Kidney (tissue), 22 donors: ENCODE results near the gene GPC2. TPM values are rescaled to one million over a fixed set of nuclear protein-coding genes. Genes with fewer than 3 reads are reported as not detected.
A peak's percentile ranks its signal among the peaks of the same experiment; 100 is the strongest.
"Not testable (repeated sequence)": the region's sequence is repeated elsewhere in the genome, so short reads cannot be mapped to it uniquely, and the experiment has no call there.

ENCODE experiments used
- DNase-seq, 5 donors: peaks; one replicate each; pipeline ENCODE4 v3.0.0-alpha.2; 2013 to 2020
- FAIRE-seq: peaks from 2 replicates; lab custom pipeline; 2012; peaks lifted over from hg19 to GRCh38; lab: Jason Lieb, UNC
- H3K27ac ChIP-seq, 2 donors: one replicate each; pipeline ENCODE4 v1.7.0; 2013; ENCODE audit warnings: low read depth in 2 of 2, low read length in 2 of 2, inconsistent platforms in 1 of 2
- H3K27me3 ChIP-seq: one replicate; pipeline ENCODE4 v1.7.1; 2013; ENCODE audit warnings: low read length, inconsistent platforms; ENCODE audit not compliant: control insufficient read depth, insufficient read depth
- H3K36me3 ChIP-seq, 3 donors: one replicate each; pipeline versions ENCODE4 v1.7.0 to v1.7.1; 2013; ENCODE audit warnings: low read length in 3 of 3, control low read depth in 1 of 3, inconsistent platforms in 1 of 3; ENCODE audit not compliant: insufficient read depth in 3 of 3, control insufficient read depth in 2 of 3
- H3K4me1 ChIP-seq, 3 donors: one replicate each; pipeline versions ENCODE4 v1.7.0 to v1.7.1; 2013; ENCODE audit warnings: low read length in 3 of 3, inconsistent platforms in 1 of 3, low read depth in 1 of 3; ENCODE audit not compliant: control insufficient read depth in 2 of 3, insufficient read depth in 2 of 3
- H3K4me3 ChIP-seq, 3 donors: one replicate each; pipeline versions ENCODE4 v1.7.0 to v1.8.1; 2013; ENCODE audit warnings: low read length in 3 of 3, control low read depth in 1 of 3, inconsistent platforms in 1 of 3
- H3K9ac ChIP-seq, 3 donors: one replicate each; pipeline versions ENCODE4 v1.7.0 to v1.7.1; 2013; ENCODE audit warnings: low read length in 3 of 3, control low read depth in 1 of 3, inconsistent platforms in 1 of 3
- H3K9me3 ChIP-seq, 3 donors: one replicate each; pipeline versions ENCODE4 v1.7.0 to v1.7.1; 2013; ENCODE audit warnings: low read length in 3 of 3, control low read depth in 1 of 3, inconsistent platforms in 1 of 3; ENCODE audit not compliant: control insufficient read depth in 2 of 3, insufficient read depth in 1 of 3
- intact Hi-C: fragments of 100-400 bp; cut with DNase I; formaldehyde crosslinking; loops from one replicate; pipeline ENCODE4 v1.11.1; 2022
- long read RNA-seq, 10 donors: library from polyadenylated mRNA in 1 of 10; unstranded in 1 of 10; transcript quantifications; one replicate each; pipeline ENCODE4 v2.0.0 and lab custom pipeline, GENCODE V29; 2021 to 2026
- polyA plus RNA-seq: library from polyadenylated mRNA; stranded (reverse); fragments of 350-450 nt; fragmentation: Illumina TruSeq; extraction: RNeasy Lipid Tissue Mini Kit (QIAGEN cat#74804); gene quantifications from one replicate; pipeline ENCODE4 v1.2.3, GENCODE V29; 2014; ENCODE audit warnings: low read depth, low replicate concordance; ENCODE audit not compliant: insufficient read depth
- total RNA-seq: library from RNA; stranded (reverse); fragmentation: NEBNext Ultra II Directional; extraction: Animal tissue kit (Norgen Biotek cat#: 25700); gene quantifications from one replicate; pipeline ENCODE4 v1.2.1, GENCODE V29; 2021
- TF ChIP-seq, protein P1 (sequence below): IDR thresholded peaks from 3 replicates; pipeline ENCODE4 v1.5.1; 2012; ENCODE audit warnings: mild to moderate bottlenecking, moderate library complexity, borderline replicate concordance; ENCODE audit not compliant: insufficient read depth; ENCODE audit errors: extremely low read depth
- donor health status: control.
- donor health status: control.
- donor health status: control.
- donor health status: control.
- donor health status: control.
- donor health status: DM: yes; HTN: yes; CAD: no.
- donor health status: Normal renal cell carcinoma (clear cell type).

Gene GPC2, protein sequence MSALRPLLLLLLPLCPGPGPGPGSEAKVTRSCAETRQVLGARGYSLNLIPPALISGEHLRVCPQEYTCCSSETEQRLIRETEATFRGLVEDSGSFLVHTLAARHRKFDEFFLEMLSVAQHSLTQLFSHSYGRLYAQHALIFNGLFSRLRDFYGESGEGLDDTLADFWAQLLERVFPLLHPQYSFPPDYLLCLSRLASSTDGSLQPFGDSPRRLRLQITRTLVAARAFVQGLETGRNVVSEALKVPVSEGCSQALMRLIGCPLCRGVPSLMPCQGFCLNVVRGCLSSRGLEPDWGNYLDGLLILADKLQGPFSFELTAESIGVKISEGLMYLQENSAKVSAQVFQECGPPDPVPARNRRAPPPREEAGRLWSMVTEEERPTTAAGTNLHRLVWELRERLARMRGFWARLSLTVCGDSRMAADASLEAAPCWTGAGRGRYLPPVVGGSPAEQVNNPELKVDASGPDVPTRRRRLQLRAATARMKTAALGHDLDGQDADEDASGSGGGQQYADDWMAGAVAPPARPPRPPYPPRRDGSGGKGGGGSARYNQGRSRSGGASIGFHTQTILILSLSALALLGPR
- total RNA-seq = 1.8 TPM
- polyA plus RNA-seq = 0.73 TPM
- long read RNA-seq, donor 1, partial matches to known transcripts = 0 of 1 reads
- long read RNA-seq, donor 1, other reads (novel, unspliced or antisense) = 0 of 1 reads
- long read RNA-seq, donor 2, partial matches to known transcripts = 0 of 2 reads
- long read RNA-seq, donor 2, other reads (novel, unspliced or antisense) = 0 of 2 reads
- long read RNA-seq, donor 3, partial matches to known transcripts = 0 of 1 reads
- long read RNA-seq, donor 3, other reads (novel, unspliced or antisense) = 0 of 1 reads
- long read RNA-seq, donor 4 = 0 reads
- long read RNA-seq, donor 5 = 0 reads
- long read RNA-seq, donor 6 = 0 reads
- long read RNA-seq, donor 7, partial matches to known transcripts = 0 of 3 reads
- long read RNA-seq, donor 7, other reads (novel, unspliced or antisense) = 3 of 3 reads
- long read RNA-seq, donor 8 = 0 reads
- long read RNA-seq, donor 9 = 0 reads
- long read RNA-seq, donor 10 = 0 reads

DNA sequence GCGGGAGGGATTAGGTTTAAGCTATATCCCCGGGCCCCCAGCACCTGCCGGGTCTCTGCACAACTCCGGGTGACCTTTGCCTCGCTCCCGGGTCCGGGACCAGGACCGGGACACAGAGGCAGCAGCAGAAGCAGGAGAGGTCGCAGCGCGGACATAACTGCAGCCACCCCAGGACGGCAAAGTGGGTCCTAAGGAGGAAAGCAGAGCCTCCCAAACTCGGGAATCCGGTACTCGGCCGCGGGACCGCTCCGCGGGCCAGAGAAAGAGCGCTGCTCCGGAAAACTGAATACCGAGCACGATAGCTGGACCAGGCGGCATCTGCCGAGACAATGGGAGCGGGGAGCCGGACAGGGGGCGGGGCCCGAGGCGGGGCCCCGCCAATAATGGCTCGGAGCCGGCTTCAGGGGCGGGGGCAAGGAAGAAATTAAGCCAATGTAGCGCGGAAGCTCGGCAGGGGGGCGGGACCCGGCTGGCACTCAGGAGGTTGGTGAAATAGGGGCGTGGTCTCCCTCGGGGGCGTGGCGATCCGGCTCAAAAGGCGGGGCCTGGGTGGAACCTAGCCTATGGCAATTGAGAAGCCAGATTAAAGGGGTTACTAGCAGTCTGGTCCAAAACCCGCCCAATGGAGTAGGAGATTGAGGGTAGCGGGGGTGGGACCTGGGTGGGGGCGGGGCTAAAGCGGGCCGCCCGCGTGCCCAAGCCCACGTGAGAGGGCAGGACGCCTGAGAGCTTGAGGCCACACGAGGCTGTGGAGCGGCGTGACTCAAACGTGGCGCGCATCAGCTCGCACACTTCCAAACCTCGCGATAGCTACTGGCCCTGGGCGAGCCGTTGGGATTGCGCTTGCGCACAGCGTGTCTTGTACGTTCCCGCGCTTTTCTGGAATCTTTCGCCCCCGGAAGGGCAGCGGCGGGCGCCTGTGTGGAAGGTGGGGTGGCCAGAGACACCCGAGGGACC, at the start of gene GPC2, which contains the start of gene STAG3:
TSS of gene GPC2 (minus strand) at position 337 of the 957 bp plus-strand sequence. CDS start at position 155, 182 bp downstream.
TSS of gene STAG3 (plus strand) at position 874 of the 957 bp plus-strand sequence. CDS start 2,639 bp downstream, outside the sequence.
- intact Hi-C loops = no loop called here
- no peaks in the 10 kb centered on the region for H3K36me3 ChIP-seq
- peaks cover 0 to 2% (median 0%) of the 10 kb centered on the region in 3 donors for H3K4me1 ChIP-seq
- H3K27ac ChIP-seq = no peak within 1 kb of the TSS
- H3K9me3 ChIP-seq = no peaks in the 10 kb centered on the region
- H3K27me3 ChIP-seq = no peaks in the 10 kb centered on the region
- H3K9ac ChIP-seq = peak within 1 kb of the TSS in 1 of 3 donors; percentile 48
- FAIRE-seq (no peak), DNase-seq (peak; percentile 97 to 99 (median 98))
- H3K4me3 ChIP-seq = peak within 1 kb of the TSS; percentile 49 to 66 (median 53)
- TF ChIP-seq, protein P1, sequence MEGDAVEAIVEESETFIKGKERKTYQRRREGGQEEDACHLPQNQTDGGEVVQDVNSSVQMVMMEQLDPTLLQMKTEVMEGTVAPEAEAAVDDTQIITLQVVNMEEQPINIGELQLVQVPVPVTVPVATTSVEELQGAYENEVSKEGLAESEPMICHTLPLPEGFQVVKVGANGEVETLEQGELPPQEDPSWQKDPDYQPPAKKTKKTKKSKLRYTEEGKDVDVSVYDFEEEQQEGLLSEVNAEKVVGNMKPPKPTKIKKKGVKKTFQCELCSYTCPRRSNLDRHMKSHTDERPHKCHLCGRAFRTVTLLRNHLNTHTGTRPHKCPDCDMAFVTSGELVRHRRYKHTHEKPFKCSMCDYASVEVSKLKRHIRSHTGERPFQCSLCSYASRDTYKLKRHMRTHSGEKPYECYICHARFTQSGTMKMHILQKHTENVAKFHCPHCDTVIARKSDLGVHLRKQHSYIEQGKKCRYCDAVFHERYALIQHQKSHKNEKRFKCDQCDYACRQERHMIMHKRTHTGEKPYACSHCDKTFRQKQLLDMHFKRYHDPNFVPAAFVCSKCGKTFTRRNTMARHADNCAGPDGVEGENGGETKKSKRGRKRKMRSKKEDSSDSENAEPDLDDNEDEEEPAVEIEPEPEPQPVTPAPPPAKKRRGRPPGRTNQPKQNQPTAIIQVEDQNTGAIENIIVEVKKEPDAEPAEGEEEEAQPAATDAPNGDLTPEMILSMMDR = no peak

DNA sequence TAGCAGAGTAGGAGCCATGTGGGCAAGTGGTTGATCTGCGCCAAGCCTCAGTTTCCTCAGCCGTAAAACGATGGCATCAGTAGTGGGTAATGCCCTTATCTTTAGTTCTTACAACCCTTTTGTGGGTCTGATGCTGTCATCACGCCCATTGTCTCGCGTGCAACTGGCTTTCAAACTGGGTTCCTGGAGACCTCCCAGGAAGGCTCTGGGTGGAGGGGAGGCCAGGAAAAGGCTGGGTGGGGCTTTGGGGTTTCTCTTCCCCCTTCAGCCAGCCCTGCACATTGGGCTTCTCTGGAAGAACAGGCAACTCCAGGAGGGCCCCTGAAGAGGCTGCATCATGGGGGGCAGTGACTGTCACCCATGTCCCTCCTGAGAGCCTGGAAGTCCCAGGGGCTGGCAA, 47.7 kb upstream of the GPC2 start:
- H3K27me3 ChIP-seq, H3K27ac ChIP-seq, DNase-seq, H3K9ac ChIP-seq, H3K4me1 ChIP-seq, H3K36me3 ChIP-seq, intact Hi-C loops, FAIRE-seq, H3K9me3 ChIP-seq, H3K4me3 ChIP-seq: not testable (repeated sequence)

DNA sequence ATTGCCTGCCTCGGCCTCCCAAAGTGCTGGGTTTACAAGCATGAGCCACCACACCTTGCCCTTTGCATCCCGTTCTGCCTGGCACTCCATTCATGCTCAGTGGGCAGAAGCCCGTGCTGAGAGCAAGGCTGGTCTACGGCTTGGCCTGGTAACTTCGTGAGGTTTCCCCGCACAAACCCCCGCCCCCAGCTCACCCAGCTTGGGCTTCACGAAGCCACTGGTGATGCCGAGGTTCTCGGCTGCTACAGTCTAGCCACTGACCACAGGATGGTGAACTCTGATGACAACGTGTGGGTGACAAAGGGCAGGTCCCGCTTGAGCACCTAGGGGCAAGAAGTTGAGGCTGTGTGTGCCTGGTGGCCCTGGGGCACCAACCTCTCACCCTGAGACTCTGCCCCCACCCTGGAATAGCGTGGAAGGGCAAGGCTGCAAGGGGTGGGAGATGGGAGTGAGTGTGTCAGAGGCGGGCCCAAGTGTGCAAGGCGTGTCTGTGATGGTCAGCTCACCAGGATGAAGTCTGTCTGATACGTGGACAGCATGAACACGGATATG, 46.3 kb upstream of the GPC2 start:
- DNase-seq = peak in 1 of 5 donors; percentile 24
- H3K4me1 ChIP-seq, H3K27ac ChIP-seq, intact Hi-C loops, H3K36me3 ChIP-seq, H3K27me3 ChIP-seq, FAIRE-seq, H3K4me3 ChIP-seq, H3K9ac ChIP-seq, H3K9me3 ChIP-seq: not testable (repeated sequence)
